CD4-positive, alpha-beta T cell (primary cell): ENCODE results near the gene MGA. TPM values are rescaled to one million over a fixed set of nuclear protein-coding genes. Genes with fewer than 3 reads are reported as not detected.

Source experiments
- ATAC-seq: fragments of 200-7000 bp; cut with Tn5 transposase; one replicate; pipeline ENCODE4 v1.10.0; 2022; ENCODE audit warnings: mild to moderate bottlenecking; ENCODE audit not compliant: poor library complexity
- CTCF ChIA-PET: fragments of 350-600 bp; sonication (Branson Sonifier 250); formaldehyde crosslinking; loops from one replicate; lab custom pipeline; 2021; ENCODE audit warnings: antibody characterized with exemption, inconsistent platforms; lab: Charles Lee
- POLR2A ChIA-PET: fragments of 350-600 bp; sonication (Branson Sonifier 250); formaldehyde crosslinking; loops from one replicate; lab custom pipeline; 2021; ENCODE audit warnings: antibody characterized with exemption, inconsistent platforms; lab: Charles Lee
- DNase-seq, 14 experiments: peaks; one replicate each; pipeline ENCODE4 v3.0.0-alpha.2; 2013 to 2020; ENCODE audit warnings: mixed read lengths in 2 of 14
- H3K27ac ChIP-seq, 2 donors: one replicate each; pipeline versions ENCODE4 v1.5.1 to v1.7.0; 2013; ENCODE audit warnings: low read length in 2 of 2, low read depth in 1 of 2, mild to moderate bottlenecking in 1 of 2
- H3K27me3 ChIP-seq, 2 experiments: 1 replicate in 1 of 2; 2 replicates in 1 of 2; pipeline versions ENCODE4 v1.6.1 to v1.7.0; 2013; ENCODE audit warnings: low read length in 2 of 2, control low read depth in 1 of 2, mild to moderate bottlenecking in 1 of 2, moderate library complexity in 1 of 2; ENCODE audit not compliant: insufficient read depth in 2 of 2, control insufficient read depth in 1 of 2
- H3K36me3 ChIP-seq: one replicate; pipeline ENCODE4 v1.6.1; 2013; ENCODE audit warnings: low read length, control low read depth; ENCODE audit not compliant: insufficient read depth
- H3K4me1 ChIP-seq: one replicate; pipeline ENCODE4 v1.6.1; 2013; ENCODE audit warnings: low read length, control low read depth; ENCODE audit not compliant: insufficient read depth
- H3K4me3 ChIP-seq: one replicate; pipeline ENCODE4 v1.5.1; 2013; ENCODE audit warnings: mild to moderate bottlenecking, low read length, moderate library complexity
- H3K9me3 ChIP-seq, 2 experiments: 1 replicate in 1 of 2; 2 replicates in 1 of 2; pipeline versions ENCODE4 v1.6.1 to v1.7.0; 2013; ENCODE audit warnings: low read length in 2 of 2, mild to moderate bottlenecking in 2 of 2, control low read depth in 1 of 2, moderate library complexity in 1 of 2; ENCODE audit not compliant: control insufficient read depth in 1 of 2, insufficient read depth in 1 of 2
- H3K27ac Mint-ChIP-seq: one replicate; pipeline ENCODE4 v1.8.0; 2020; ENCODE audit warnings: mixed read lengths
- H3K27me3 Mint-ChIP-seq: one replicate; pipeline ENCODE4 v1.8.0; 2021; ENCODE audit warnings: mixed read lengths
- H3K36me3 Mint-ChIP-seq: one replicate; pipeline ENCODE4 v1.8.0; 2021; ENCODE audit warnings: low read depth, mixed read lengths
- H3K4me1 Mint-ChIP-seq: one replicate; pipeline ENCODE4 v1.8.0; 2021; ENCODE audit warnings: low read depth, mixed read lengths
- H3K4me3 Mint-ChIP-seq: one replicate; pipeline ENCODE4 v1.8.0; 2020; ENCODE audit warnings: mild to moderate bottlenecking, mixed read lengths
- H3K9me3 Mint-ChIP-seq: one replicate; pipeline ENCODE4 v1.8.0; 2020; ENCODE audit warnings: mixed read lengths
- intact Hi-C, 2 experiments: fragments of 100-400 bp; cut with DNase I in 1 of 2; cut with micrococcal nuclease in 1 of 2; formaldehyde crosslinking; loops; one replicate each; pipeline versions ENCODE4 v1.15.1 to v1.9.0; 2023 to 2025; cut with DNase I, micrococcal nuclease
- total RNA-seq, 174 experiments: library from RNA in 2 of 174; stranded (reverse) in 2 of 174; gene quantifications; one replicate each; pipeline ENCODE4 v1.2.3 and lab custom pipeline; 2021 to 2026
- TF ChIP-seq, protein P1 (sequence below): fragments of 200-600 bp; IDR thresholded peaks from one replicate; pipeline ENCODE4 v1.8.0; 2022; ENCODE audit warnings: antibody characterized with exemption, mild to moderate bottlenecking

The MGA gene
- total RNA-seq, 2 experiments from 2014 or later: 31.0 to 33.9 TPM

DNA sequence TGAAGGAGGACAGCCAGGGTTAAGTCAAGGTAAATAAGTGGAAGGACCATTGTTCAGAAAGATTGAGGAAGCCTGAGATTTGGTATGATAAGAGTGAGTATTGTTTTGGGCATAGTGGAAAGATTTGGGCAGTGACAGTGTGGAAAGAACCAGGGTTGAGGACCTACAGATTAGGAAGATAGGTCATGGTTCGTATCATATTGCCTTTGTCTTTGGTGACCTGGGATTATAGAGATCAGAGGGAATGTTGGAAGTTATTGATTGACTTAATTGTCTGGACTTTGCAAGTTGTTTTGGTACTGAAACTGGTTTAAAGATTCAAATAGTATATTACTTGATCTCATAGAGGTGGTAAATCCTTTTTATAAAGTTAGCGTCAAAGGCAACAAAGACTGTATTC is 23.1 kb upstream of the MGA start:
- Histone ChIP-seq H3K36me3 (no peaks in the 10 kb centered on the region), H3K4me1 (no peaks in the 10 kb centered on the region), H3K27me3 (no peaks in the 10 kb centered on the region), H3K9me3 (no peaks in the 10 kb centered on the region), H3K27ac (no peak overlapping the region), H3K4me3 (no peak overlapping the region)
- intact Hi-C loops: no loop called here
- Mint-ChIP-seq H3K27me3 (no peaks in the 10 kb centered on the region), H3K4me3 (no peak overlapping the region), H3K4me1 (no peaks in the 10 kb centered on the region), H3K9me3 (no peaks in the 10 kb centered on the region), H3K36me3 (no peaks in the 10 kb centered on the region), H3K27ac (no peak overlapping the region)
- TF ChIP-seq, protein P1, sequence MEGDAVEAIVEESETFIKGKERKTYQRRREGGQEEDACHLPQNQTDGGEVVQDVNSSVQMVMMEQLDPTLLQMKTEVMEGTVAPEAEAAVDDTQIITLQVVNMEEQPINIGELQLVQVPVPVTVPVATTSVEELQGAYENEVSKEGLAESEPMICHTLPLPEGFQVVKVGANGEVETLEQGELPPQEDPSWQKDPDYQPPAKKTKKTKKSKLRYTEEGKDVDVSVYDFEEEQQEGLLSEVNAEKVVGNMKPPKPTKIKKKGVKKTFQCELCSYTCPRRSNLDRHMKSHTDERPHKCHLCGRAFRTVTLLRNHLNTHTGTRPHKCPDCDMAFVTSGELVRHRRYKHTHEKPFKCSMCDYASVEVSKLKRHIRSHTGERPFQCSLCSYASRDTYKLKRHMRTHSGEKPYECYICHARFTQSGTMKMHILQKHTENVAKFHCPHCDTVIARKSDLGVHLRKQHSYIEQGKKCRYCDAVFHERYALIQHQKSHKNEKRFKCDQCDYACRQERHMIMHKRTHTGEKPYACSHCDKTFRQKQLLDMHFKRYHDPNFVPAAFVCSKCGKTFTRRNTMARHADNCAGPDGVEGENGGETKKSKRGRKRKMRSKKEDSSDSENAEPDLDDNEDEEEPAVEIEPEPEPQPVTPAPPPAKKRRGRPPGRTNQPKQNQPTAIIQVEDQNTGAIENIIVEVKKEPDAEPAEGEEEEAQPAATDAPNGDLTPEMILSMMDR: no peak
- no peak for DNase-seq
- CTCF ChIA-PET: no interaction called here
- POLR2A ChIA-PET: no interaction called here
- ATAC-seq: no peak

DNA sequence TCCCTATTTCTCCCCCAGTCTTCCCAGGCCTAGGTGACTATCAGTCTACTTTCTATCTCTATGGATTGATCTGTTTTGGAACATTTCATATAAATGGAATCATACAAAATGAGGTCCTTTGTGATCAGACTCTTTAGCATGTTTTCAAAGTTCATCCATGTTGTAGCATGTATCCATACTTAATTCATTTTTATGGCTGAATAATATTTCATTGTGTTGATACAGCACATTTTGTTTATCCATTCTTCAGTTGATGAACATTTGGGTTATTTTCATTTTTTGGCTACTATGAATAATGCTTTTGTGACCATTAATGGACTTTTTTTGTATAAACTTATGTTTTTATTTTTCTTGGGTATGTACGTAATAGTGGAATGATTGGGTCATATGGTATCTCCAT is 19.2 kb upstream of the MGA start:
- ChIA-PET CTCF (no interaction called here), POLR2A (no interaction called here)
- TF ChIP-seq, protein P1: no peak
- intact Hi-C loops: no loop called here
- H3K4me3 Mint-ChIP-seq: no peak overlapping the region
- Histone ChIP-seq H3K27me3 (no peaks in the 10 kb centered on the region), H3K9me3 (no peaks in the 10 kb centered on the region), H3K4me1 (no peaks in the 10 kb centered on the region), H3K36me3 (no peaks in the 10 kb centered on the region), H3K4me3 (no peak overlapping the region), H3K27ac (no peak overlapping the region)
- DNase-seq (no peak), ATAC-seq (no peak)
- H3K9me3 Mint-ChIP-seq: no peaks in the 10 kb centered on the region
- H3K27ac Mint-ChIP-seq: no peak overlapping the region
- no peaks in the 10 kb centered on the region for H3K4me1 Mint-ChIP-seq
- H3K27me3 Mint-ChIP-seq: no peaks in the 10 kb centered on the region
- H3K36me3 Mint-ChIP-seq: no peaks in the 10 kb centered on the region

DNA sequence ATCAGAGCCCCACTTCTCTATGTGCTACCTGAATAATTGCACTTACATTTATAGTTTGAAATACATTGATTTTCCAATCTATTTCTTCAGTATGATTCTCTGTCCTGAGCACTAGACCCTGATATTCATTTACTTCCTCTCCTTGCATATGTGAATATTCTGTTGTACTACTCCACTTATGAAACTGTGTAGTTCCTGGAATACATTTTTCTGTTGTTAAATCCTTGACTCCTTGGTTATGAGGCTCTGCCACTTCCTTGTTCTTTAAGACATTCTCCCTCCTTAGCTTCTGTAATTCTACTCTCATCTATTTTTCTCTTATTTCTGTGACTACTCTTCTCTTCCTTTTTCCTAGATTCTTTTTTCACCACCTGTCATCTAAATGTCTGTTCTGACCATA is 12.9 kb upstream of the MGA start:
- ChIA-PET POLR2A (interaction anchor here (1.8 kb wide), 1 partner anchor 13 kb away, joined by 4 read pairs; the partner anchor contains the start of gene MGA), CTCF (interaction anchor here (0.6 to 1.1 kb wide), 3 partner anchors 14 to 209 kb away, joined by 3 read pairs; no protein-coding TSS in a partner anchor)
- TF ChIP-seq, protein P1: no peak
- no peaks in the 10 kb centered on the region for H3K27me3 Mint-ChIP-seq
- Histone ChIP-seq H3K9me3 (peaks cover 0 to 10% of the 10 kb centered on the region in 2 experiments), H3K27me3 (no peaks in the 10 kb centered on the region), H3K36me3 (no peaks in the 10 kb centered on the region), H3K4me1 (no peaks in the 10 kb centered on the region), H3K4me3 (no peak overlapping the region), H3K27ac (no peak overlapping the region)
- H3K4me1 Mint-ChIP-seq: no peaks in the 10 kb centered on the region
- no peak overlapping the region for H3K4me3 Mint-ChIP-seq
- peaks cover 6% of the 10 kb centered on the region for H3K9me3 Mint-ChIP-seq
- no peak overlapping the region for H3K27ac Mint-ChIP-seq
- H3K36me3 Mint-ChIP-seq: no peaks in the 10 kb centered on the region
- DNase-seq (no peak), ATAC-seq (no peak)
- intact Hi-C loops: no loop called here
